ENCODE data around the gene APEH.
"Not testable (repeated sequence)": the region's sequence is repeated elsewhere in the genome, so short reads cannot be mapped to it uniquely, and the experiment has no call there.

- not testable (repeated sequence) for TF ChIP-seq ATF2 (CRISPR knock-in tag; IDR thresholded peaks at IDR 0.05); TBL1XR1 (IDR thresholded peaks at IDR 0.05; ENCODE audit: borderline replicate concordance, low read length, partially characterized antibody)
Observed at GRCh38 chr3:49685846-49686245, 11.7 kb downstream of the APEH start.
